ENCODE data around the gene C15orf62.

DNA sequence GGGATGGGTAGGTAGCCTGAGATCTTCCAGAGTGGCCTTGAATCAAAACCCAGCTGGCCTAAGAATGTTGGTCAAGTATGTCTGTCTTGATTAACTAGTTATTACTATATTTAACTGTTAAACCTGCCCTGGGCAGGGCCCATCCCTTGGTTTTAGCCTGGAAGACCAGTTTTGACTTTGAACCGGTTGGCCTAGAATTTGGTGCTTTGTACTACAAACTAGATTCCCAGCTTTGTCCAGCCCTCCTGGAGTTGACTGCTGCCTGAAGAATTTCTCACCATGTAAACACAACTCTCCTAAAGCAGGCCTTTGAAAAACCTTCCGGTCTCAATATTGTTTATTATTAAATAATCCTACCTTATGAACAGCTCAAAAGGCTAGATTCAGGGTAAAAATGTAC, 16.0 kb downstream of the C15orf62 start:
- TF ChIP-seq EZH2 (IDR thresholded peaks at IDR 0.05; ENCODE audit: insufficient read depth, poor library complexity, severe bottlenecking) (no peak), EZH2phosphoT487 (IDR thresholded peaks at IDR 0.05; ENCODE audit: insufficient read depth, low read depth) (no peak)
